ENCODE data around the gene MAP1S. TPM values are rescaled to one million over a fixed set of nuclear protein-coding genes. Genes with fewer than 3 reads are reported as not detected.

Gene MAP1S
- total and polyA plus RNA-seq, 2 of the 8 experiments (the other 6 are each of a cell fraction or from before 2014, with no cell fraction given) = 66.7 to 115 TPM

DNA sequence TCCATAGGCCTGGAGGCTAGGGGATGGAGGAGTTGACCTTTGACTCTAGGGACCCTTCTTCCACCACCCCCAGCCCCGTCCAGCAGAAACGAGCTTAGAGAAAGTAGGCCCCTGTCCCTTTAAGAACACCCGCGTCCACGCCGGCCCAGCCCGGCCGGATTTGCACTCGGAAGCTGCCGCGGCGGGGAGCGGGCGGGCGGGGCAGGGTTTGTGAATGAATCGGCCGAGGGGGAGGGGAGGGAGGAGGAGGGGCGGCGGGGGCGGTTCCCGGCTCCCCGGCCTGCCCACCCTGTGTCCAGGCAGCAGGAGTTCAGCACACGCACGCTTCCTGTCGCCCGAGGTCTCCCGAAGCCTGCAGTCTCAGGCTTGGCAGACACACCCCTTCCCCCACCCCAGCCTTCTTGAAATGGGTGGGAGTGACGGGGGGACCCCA, 32.7 kb upstream of the MAP1S start:
- H2BK15ac ChIP-seq (ENCODE audit: low read length) = peak overlapping the region; percentile 97
- no peaks in the 10 kb centered on the region for H3K36me3 ChIP-seq (ENCODE audit: control insufficient read depth in 2 of 4, insufficient read depth in 4 of 4, low read length in 3 of 4)
- DNase-seq (ENCODE audit: low read depth in 1 of 2, low spot score in 2 of 2) (peak in 1 of 2 experiments; percentile 85), FAIRE-seq (no peak)
- peak overlapping the region; percentile 99; the same call in 1 of the 2 replicates for H2BK5ac ChIP-seq (ENCODE audit: low read depth, low read length)
- no peak overlapping the region for H3K14ac ChIP-seq (ENCODE audit: insufficient read length)
- peak overlapping the region; percentile 72 to 97 (median 84) for H3K4me3 ChIP-seq (ENCODE audit: extremely low read depth in 1 of 4, insufficient read depth in 2 of 4, low read depth in 3 of 4, low read length in 4 of 4)
- 0% methylated on average over 14 of the region's 28 CpGs; no CpG with 5 or more reads in 1 of the 2 experiments for WGBS, 2 experiments (ENCODE audit: extremely low coverage in 1 of 2, insufficient coverage in 1 of 2, insufficient read length in 1 of 2, insufficient replicate concordance in 2 of 2, low coverage in 1 of 2, low lambda C conversion rate in 2 of 2, missing lambda C conversion rate in 1 of 2)
- H2BK12ac ChIP-seq (ENCODE audit: low read depth, low read length) = peak overlapping the region; percentile 80; the same call in 1 of the 2 replicates
- peaks cover 5 to 15% (median 11%) of the 10 kb centered on the region in 4 experiments for H3K4me1 ChIP-seq (replicated peaks in 1 of 4; ENCODE audit: control insufficient read depth in 3 of 4, insufficient read depth in 4 of 4, low read length in 3 of 4)
- H4K5ac ChIP-seq (ENCODE audit: insufficient read length, low read depth, low read length) = peak overlapping the region; percentile 67
- POLR2A ChIA-PET (ENCODE audit: partially characterized antibody) = interaction anchor here (0.6 to 1.7 kb wide), 6 partner anchors 9 to 200 kb away, joined by 3 to 11 read pairs (median 4); partner anchors contain the start of gene MAP1S
- peaks cover 4 to 16% of the 10 kb centered on the region in 2 experiments for H4K20me1 ChIP-seq (replicated peaks in 1 of 2; ENCODE audit: control insufficient read depth in 1 of 2, insufficient read depth in 2 of 2, low read length in 2 of 2)
- H3K18ac ChIP-seq (ENCODE audit: extremely low read depth, low read length) = peak overlapping the region; percentile 99
- H2AK5ac ChIP-seq (ENCODE audit: low read depth, low read length) = 0 out of 2 replicates have a peak overlapping the region, but pooled peaks have one; percentile 97
- H3K9me3 ChIP-seq (ENCODE audit: insufficient read depth in 2 of 2, low read depth in 1 of 2, low read length in 1 of 2) = no peaks in the 10 kb centered on the region
- peak overlapping the region in 2 of 4 experiments; percentile 8 to 25; a peak in 2 of 7 replicates for H3K9ac ChIP-seq (replicated peaks in 1 of 4; ENCODE audit: extremely low read depth in 1 of 4, low read depth in 3 of 4, low read length in 3 of 4)
- peak overlapping the region; percentile 79 for H3K27ac ChIP-seq (ENCODE audit: low read depth, low read length)
- H3K79me2 ChIP-seq (ENCODE audit: control insufficient read depth in 1 of 2, insufficient read depth in 2 of 2, low read length in 2 of 2) = peaks cover 14 to 40% of the 10 kb centered on the region in 2 experiments
- no peaks in the 10 kb centered on the region for H3K27me3 ChIP-seq (replicated peaks in 1 of 4; ENCODE audit: control insufficient read depth in 3 of 4, extremely low read depth in 1 of 4, insufficient read depth in 3 of 4, low read length in 3 of 4)
- peak overlapping the region; percentile 35 for H2BK120ac ChIP-seq (replicated peaks; ENCODE audit: low read depth, low read length)
- H3K23me2 ChIP-seq (ENCODE audit: low read depth, low read length) = peaks cover 15% of the 10 kb centered on the region
- peaks cover 10% of the 10 kb centered on the region for H3K79me1 ChIP-seq (ENCODE audit: low read depth, low read length)
- H3K56ac ChIP-seq (replicated peaks; ENCODE audit: insufficient read length, low read depth, low read length) = peak overlapping the region; percentile 71
- peak overlapping the region; percentile 86 for H3K4ac ChIP-seq (replicated peaks; ENCODE audit: insufficient read length, low read depth, low read length)
- H2BK20ac ChIP-seq (ENCODE audit: low read length) = peak overlapping the region; percentile 90; the same call in 1 of the 2 replicates
- peak overlapping the region; percentile 90 for H3K4me2 ChIP-seq (ENCODE audit: insufficient read depth in 1 of 2, low read depth in 2 of 2, low read length in 2 of 2)
- CTCF ChIA-PET (ENCODE audit: partially characterized antibody) = interaction anchor here (0.6 to 1.1 kb wide), 3 partner anchors 14 to 33 kb away, joined by 3 to 6 read pairs (median 3); partner anchors contain the start of gene MAP1S
- no peak overlapping the region for H2AFZ ChIP-seq (ENCODE audit: low read length)
- H4K8ac ChIP-seq (ENCODE audit: extremely low read depth, insufficient read depth, low read length) = no peak overlapping the region; the same call in 1 of the 2 replicates
- H3K23ac ChIP-seq (ENCODE audit: insufficient read length) = no peak overlapping the region
- H4K91ac ChIP-seq (replicated peaks; ENCODE audit: insufficient read length, low read length) = peak overlapping the region; percentile 92
- TF ChIP-seq BCL11A (IDR thresholded peaks at IDR 0.05; ENCODE audit: low read depth in 2 of 2, low read length in 2 of 2) (no peak), RBBP5 (IDR thresholded peaks at IDR 0.05; ENCODE audit: borderline replicate concordance, low read depth, low read length) (no peak), HDAC2 (IDR thresholded peaks at IDR 0.05; ENCODE audit: borderline replicate concordance in 1 of 2, low read depth in 2 of 2, low read length in 2 of 2) (0 out of 4 replicates have a peak, but pooled peaks of 1 of the 2 experiments have one; percentile 44), CBX5 (IDR thresholded peaks at IDR 0.05; ENCODE audit: low read depth, low read length) (no peak), CHD2 (IDR thresholded peaks at IDR 0.05; ENCODE audit: low read length) (no peak), CHD1 (IDR thresholded peaks at IDR 0.05; ENCODE audit: low read depth, low read length) (no peak), CTBP2 (IDR thresholded peaks at IDR 0.05; ENCODE audit: borderline replicate concordance, insufficient read depth, insufficient read length, low read length) (no peak), GTF2F1 (IDR thresholded peaks at IDR 0.05; ENCODE audit: borderline replicate concordance, low read depth, low read length) (no peak), EP300 (IDR thresholded peaks at IDR 0.05; ENCODE audit: borderline replicate concordance in 1 of 2, low read depth in 2 of 2, low read length in 2 of 2) (no peak), TAF7 (optimal IDR thresholded peaks at IDR 0.05; ENCODE audit: borderline replicate concordance, low read depth, low read length) (no peak), FOSL1 (IDR thresholded peaks at IDR 0.05; ENCODE audit: insufficient read depth, low read depth, low read length) (no peak)
